ENCODE data around the gene KIF26B.

The KIF26B gene

DNA sequence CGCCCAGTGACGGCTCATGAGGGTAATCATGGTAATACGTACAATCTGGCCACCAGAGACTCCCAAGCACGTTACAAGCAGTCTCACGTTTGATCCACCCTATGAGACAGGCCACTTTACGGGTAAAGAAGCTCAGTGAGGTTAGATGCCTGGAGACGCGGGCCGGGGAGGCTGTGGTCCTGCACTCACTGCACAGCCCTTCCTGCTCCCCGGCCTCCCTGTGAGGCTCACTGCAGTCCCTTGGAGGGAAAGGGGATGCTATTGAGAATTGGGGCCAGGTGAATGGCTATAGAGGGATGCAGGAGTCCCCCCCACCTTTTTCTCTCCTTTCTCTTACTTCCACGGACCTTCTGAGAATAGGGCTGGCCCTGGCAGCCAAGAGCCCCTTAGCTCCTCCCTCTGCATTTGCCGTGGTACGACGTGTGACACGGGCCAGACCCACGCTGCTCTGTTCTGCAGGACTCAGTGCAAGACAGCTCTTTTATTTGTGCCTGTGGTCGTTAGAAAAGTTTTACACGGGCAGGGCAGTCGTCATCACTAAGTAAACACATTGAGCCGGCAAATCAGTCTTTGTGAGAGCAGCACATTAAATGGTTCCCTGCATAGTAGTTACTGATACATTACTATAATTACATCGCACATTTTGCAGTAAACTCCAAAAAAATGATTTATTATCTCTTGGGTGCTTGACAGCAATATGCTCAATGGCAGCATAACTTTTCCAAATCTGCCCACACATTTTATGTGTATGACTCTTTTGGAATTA, 18.8 kb downstream of the KIF26B start:
- no peak for DNase-seq

- no peak for DNase-seq
Observed at GRCh38 chr1:245177071-245177900, 22.5 kb downstream of the KIF26B start.

DNA sequence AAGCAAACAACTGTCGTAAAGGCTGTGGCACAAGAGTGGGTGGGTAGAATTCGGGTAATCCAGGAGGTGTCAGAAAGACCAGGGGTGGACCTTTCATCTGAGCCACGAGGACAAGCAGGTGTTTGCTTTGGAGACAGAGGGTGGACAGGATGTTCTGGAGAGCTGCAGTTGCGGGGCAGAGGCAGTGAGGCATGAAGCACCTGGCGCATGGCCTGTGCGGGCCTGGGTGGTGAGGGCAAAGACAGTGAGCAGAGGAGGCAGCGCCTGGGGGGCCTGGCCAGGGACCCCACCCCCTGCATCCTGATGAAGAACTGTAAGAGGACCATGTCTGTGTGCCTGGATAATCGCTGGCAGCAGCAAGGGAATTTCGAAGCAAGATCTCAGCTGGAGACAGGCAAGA, 24.9 kb downstream of the KIF26B start:
- DNase-seq: no peak

DNA sequence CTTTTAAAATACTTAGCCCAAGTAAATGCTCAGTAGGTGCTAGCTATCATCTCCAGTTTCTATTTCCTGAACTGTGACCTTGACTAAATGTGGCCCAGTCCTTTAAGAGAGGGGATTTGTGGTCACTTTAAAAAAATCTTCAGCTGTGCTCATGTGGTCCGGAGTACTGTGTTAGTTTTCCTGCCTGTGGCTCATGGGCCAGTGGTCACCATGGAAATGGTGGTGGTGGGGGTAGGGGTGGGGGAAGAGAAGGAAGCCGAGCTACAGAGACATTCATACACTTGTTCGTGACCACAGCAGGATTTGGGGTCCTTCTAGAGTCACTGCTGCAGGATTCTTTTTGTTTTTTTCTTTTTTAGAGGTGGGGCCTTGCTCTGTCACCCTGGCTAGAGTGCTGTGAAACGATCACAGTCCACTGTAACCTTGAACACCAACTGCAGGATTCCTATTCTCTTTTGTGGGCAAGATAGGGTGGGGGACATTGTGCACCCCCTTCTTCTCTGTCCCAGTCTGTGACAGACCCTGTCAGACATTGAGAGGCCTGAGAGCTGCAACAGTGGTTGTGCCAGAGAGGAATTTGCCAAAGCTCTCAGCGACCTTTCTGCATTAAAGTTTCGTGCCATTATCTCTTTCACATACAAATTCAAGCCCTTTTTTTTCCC, 25.8 kb downstream of the KIF26B start:
- no peak for DNase-seq

DNA sequence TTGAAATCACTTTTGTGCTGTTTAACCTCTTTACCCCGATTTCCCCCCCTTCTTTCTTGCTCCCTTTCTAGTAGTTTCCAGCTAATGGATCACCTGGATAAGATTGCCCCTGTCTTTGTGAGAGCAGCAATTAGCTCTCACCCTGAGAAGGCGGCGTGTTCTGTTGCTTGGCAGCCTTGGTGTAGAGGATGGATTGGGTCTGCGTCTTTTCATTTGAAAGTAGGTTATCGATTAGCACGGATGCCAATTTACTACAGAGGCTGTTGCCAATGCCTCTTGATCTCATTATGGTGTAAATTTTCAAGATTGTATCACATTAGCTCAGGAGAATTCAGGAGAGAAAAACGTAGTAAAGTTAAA, 26.4 kb downstream of the KIF26B start:
- no peak for DNase-seq

GRCh38 chr1:245182028-245182427, 27.2 kb downstream of the KIF26B start:
- DNase-seq: no peak

GRCh38 chr1:245183429-245183828, 28.6 kb downstream of the KIF26B start:
- DNase-seq: no peak

- no peak for DNase-seq
Observed at GRCh38 chr1:245184779-245185178, 30.0 kb downstream of the KIF26B start.

DNA sequence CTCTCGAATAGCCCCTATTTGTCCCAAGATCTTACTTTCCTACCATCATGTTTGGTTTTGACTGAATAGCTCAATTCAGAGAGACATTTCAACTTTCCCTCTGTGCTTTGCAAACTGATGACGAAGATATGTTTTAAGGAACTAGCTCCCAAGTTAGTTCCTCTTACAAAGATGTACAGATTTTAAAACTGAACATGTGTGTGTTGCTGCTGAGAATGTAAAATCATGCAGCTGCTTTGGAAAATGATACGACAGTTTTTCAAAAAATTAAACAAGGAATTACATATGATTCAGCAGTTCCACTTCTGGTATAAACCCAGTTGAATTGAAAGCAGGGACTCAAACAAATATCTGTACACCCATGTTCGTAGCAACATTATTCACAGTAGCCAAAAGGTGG, 33.6 kb downstream of the KIF26B start:
- DNase-seq: no peak

GRCh38 chr1:245195398-245195797, 40.6 kb downstream of the KIF26B start:
- DNase-seq: no peak

GRCh38 chr1:245197121-245197520, 42.3 kb downstream of the KIF26B start:
- DNase-seq: no peak

GRCh38 chr1:245197911-245198379, 43.2 kb downstream of the KIF26B start:
- DNase-seq: no peak

GRCh38 chr1:245198748-245199516, 44.1 kb downstream of the KIF26B start:
- no peak for DNase-seq

GRCh38 chr1:245200146-245200545, 45.4 kb downstream of the KIF26B start:
- DNase-seq: no peak

DNA sequence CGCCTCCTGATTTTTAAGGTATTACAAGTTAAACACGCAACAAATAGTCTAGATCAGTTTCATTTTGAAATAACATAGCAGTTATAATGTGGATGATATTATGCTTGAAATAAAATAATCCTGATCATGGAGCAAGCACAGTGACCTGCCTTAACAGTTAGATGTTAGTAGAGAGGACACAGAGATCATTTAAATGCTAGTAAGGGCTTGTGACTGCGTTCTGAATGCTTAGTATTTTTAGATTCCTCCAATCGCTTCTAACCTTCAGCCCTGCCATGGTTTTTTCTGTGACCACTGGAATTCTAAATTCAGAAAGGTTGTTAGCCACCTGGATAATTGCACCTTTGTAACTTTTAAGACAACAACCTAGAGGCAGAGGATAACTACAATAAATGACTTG, 46.4 kb downstream of the KIF26B start:
- no peak for DNase-seq

DNA sequence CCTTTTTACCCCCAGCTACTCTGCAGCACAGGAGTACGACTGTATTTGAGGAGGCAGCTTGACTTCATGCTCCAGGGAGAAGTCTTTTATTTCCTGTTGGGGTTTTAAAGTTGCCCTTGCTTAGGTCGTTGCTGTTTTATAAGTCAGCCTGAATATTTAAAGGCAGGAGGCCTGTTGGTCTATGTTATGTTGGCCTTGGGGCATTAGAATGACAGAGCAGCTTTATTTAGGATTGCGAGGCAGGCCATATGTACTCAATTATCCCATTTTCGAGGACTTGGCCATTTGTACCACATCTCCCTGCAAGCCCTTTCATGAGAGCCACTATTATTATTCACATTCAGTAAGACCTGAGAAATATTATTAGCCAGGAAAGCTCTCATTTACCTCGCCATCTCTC, 47.0 kb downstream of the KIF26B start:
- no peak for DNase-seq

GRCh38 chr1:245205396-245205795, 50.6 kb downstream of the KIF26B start:
- DNase-seq: no peak

DNA sequence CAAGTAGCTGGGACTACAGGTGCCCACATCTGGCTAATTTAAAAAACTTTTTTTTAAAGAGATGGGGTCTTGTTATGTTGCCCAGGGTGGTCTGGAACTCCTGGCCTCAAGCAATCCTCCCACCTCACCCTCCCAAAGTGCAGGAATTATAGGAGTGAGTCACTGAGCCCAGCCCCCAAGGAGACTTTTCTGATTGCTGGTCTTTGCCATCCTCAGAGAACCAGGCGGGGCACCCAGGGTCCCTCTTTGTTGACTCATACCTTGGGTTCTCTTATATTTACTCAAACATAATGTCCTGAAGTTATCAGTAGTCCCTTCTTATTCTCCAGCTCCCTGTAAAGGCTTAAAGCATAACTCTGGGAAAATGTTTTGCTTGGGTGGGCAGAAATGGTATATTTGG, 51.1 kb downstream of the KIF26B start:
- DNase-seq: no peak

DNA sequence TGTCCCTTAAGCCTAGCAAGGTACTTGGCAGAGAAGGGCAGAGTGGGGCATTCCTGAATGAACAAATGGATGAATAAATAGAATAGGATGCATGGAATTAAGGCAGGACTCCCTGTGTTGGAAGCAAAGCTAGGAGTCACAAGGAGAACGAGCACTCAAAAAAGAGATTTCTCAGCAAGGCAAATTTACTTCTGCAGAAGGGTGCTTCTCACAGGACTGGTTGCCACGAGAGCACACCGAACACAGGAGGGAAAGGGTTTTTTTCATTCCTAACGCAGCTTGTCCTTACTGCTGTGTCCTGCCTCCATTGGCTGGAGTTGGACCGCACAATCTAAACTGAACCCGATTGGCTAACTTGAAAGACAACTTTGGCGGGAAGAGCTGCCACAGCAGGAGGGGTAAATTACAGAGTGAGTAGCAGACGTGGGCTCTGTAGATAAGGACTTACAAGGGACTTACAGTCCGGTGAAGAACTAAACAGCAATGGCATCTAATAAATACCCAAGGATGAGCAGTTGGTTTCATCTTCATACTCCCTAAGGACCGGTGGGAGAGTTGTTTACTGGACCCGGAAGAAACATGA, 52.4 kb downstream of the KIF26B start:
- no peak for DNase-seq

- no peak for DNase-seq
Observed at GRCh38 chr1:245207801-245208200, 53.0 kb downstream of the KIF26B start.

DNA sequence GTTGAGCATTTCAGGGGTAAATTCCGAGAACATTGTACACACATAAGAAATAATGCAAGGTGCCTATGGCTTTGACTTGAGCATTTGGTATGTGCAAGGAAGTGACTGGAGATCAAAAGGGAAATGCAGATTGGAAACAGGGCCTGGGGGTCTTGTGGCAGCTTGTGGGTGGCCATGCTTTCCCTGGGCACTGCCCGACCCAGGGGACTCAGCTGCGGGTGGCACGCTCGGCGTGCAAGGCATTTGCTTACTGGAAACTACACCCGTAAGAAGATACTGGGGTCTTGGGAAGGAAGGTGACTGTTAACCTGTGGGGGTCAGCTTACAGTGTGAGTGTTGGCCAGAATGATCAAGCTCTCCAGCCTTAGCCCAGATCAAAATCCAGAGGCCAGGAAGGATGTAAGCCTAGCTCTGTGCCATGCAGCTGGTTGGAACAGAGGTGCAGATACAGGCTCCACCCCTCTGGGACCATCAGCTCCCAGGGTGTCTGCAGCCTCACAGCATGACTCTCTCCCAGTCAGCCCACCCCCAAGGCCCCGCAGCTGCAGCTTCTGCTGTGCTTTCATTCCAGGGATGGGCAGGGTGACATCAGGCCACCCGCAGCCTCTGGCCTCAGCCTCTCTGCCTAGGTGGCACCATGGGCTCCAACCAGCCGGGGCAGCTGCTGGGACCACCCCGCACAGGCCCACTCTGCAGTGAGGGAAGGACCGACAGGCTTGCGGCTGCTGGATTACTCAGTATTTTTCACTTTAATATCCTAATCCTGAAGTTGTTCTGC, 55.1 kb downstream of the KIF26B start:
- no peak for DNase-seq
